Lower lobe of right lung (tissue), 2 donors: ENCODE data around the gene RNF186. TPM values are rescaled to one million over a fixed set of nuclear protein-coding genes. Genes with fewer than 3 reads are reported as not detected.
"Not testable (repeated sequence)": the region's sequence is repeated elsewhere in the genome, so short reads cannot be mapped to it uniquely, and the experiment has no call there.

Experiments used
- ATAC-seq, 2 donors: fragments of 200-7000 bp; cut with Tn5 transposase; one replicate each; pipeline ENCODE4 v1.9.1; 2020 to 2022; ENCODE audit warnings: mild to moderate bottlenecking in 2 of 2, moderate library complexity in 2 of 2
- DNase-seq: peaks from one replicate; pipeline ENCODE4 v3.0.0-alpha.2; 2020
- H3K27ac ChIP-seq: fragments of 200-600 bp; one replicate; pipeline ENCODE4 v1.8.0; 2022
- H3K27me3 ChIP-seq: fragments of 200-600 bp; one replicate; pipeline ENCODE4 v1.8.0; 2022; ENCODE audit warnings: low read depth
- H3K36me3 ChIP-seq: fragments of 200-600 bp; one replicate; pipeline ENCODE4 v1.8.0; 2022; ENCODE audit warnings: mild to moderate bottlenecking
- H3K4me1 ChIP-seq: fragments of 200-600 bp; one replicate; pipeline ENCODE4 v1.8.0; 2022
- H3K4me3 ChIP-seq: fragments of 200-600 bp; one replicate; pipeline ENCODE4 v1.8.0; 2022; ENCODE audit warnings: mild to moderate bottlenecking
- H3K9me3 ChIP-seq: fragments of 200-600 bp; one replicate; pipeline ENCODE4 v1.8.0; 2022
- intact Hi-C: fragments of 100-400 bp; cut with DNase I; formaldehyde crosslinking; loops from one replicate; pipeline ENCODE4 v1.11.0; 2022
- total RNA-seq: library from RNA; stranded (reverse); fragmentation: NEBNext Ultra II Directional; extraction: Animal tissue kit (Norgen Biotek cat#: 25700); gene quantifications from one replicate; pipeline ENCODE4 v1.2.1, GENCODE V29; 2021
- TF ChIP-seq, protein P1 (sequence below): fragments of 200-600 bp; IDR thresholded peaks from one replicate; pipeline ENCODE4 v1.8.0; 2022; ENCODE audit warnings: antibody characterized with exemption, mild to moderate bottlenecking
- donor health status: DM: no; HTN: yes; CAD: no; lungs with severe emphysema.

The RNF186 gene
- total RNA-seq, 1 donor from 2014 or later = not detected

GRCh38 chr1:19860418-19860817, 45.3 kb upstream of the RNF186 start:
- ATAC-seq (no peak), DNase-seq (no peak)
- Histone ChIP-seq H3K36me3 (no peaks in the 10 kb centered on the region), H3K4me3 (no peak overlapping the region), H3K4me1 (no peaks in the 10 kb centered on the region), H3K27me3 (peaks cover 4% of the 10 kb centered on the region), H3K27ac (no peak overlapping the region), H3K9me3 (no peaks in the 10 kb centered on the region)
- intact Hi-C loops = no loop called here
- TF ChIP-seq, protein P1, sequence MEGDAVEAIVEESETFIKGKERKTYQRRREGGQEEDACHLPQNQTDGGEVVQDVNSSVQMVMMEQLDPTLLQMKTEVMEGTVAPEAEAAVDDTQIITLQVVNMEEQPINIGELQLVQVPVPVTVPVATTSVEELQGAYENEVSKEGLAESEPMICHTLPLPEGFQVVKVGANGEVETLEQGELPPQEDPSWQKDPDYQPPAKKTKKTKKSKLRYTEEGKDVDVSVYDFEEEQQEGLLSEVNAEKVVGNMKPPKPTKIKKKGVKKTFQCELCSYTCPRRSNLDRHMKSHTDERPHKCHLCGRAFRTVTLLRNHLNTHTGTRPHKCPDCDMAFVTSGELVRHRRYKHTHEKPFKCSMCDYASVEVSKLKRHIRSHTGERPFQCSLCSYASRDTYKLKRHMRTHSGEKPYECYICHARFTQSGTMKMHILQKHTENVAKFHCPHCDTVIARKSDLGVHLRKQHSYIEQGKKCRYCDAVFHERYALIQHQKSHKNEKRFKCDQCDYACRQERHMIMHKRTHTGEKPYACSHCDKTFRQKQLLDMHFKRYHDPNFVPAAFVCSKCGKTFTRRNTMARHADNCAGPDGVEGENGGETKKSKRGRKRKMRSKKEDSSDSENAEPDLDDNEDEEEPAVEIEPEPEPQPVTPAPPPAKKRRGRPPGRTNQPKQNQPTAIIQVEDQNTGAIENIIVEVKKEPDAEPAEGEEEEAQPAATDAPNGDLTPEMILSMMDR = no peak

GRCh38 chr1:19859876-19860275, 44.8 kb upstream of the RNF186 start:
- no peaks in the 10 kb centered on the region for H3K36me3 ChIP-seq
- H3K27ac ChIP-seq = no peak overlapping the region
- H3K4me1 ChIP-seq = no peaks in the 10 kb centered on the region
- TF ChIP-seq, protein P1 = no peak
- H3K9me3 ChIP-seq = no peaks in the 10 kb centered on the region
- intact Hi-C loops = no loop called here
- H3K27me3 ChIP-seq = peaks cover 4% of the 10 kb centered on the region
- DNase-seq (no peak), ATAC-seq (no peak)
- no peak overlapping the region for H3K4me3 ChIP-seq

GRCh38 chr1:19858893-19859292, 43.8 kb upstream of the RNF186 start:
- no peaks in the 10 kb centered on the region for H3K36me3 ChIP-seq

DNA sequence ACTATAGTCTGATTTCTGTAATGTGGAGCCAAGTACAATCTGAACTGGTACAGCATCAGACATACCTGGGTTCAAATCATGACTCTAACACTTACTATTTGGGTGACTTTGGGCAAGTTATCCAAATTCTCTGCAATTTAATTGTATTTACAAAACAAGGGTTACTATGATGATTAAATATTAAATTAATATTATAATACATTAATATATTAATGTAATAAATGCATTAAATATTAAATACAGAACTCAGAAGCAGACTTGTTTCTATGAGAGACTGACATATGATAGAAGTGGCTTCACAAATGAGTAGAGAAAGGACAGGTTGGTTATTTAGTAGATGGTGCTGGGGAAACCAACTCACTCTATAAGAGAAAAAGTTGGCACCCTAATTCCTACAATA, 39.8 kb upstream of the RNF186 start:
- H3K27me3 ChIP-seq = peaks cover 4% of the 10 kb centered on the region
- no peak for ATAC-seq
- intact Hi-C loops = no loop called here
- H3K9me3 ChIP-seq = no peaks in the 10 kb centered on the region
- H3K36me3 ChIP-seq = no peaks in the 10 kb centered on the region
- no peak for DNase-seq
- H3K4me1 ChIP-seq = no peaks in the 10 kb centered on the region
- no peak overlapping the region for H3K27ac ChIP-seq
- TF ChIP-seq, protein P1 = no peak
- no peak overlapping the region for H3K4me3 ChIP-seq

More at GRCh38 chr1:19858893-19859292, 43.8 kb upstream of the RNF186 start:
- intact Hi-C loops = no loop called here
- no peak for DNase-seq
- TF ChIP-seq, protein P1 = no peak
- H3K9me3 ChIP-seq = no peaks in the 10 kb centered on the region
- ATAC-seq = no peak
- H3K27me3 ChIP-seq = peaks cover 4% of the 10 kb centered on the region
- H3K4me3 ChIP-seq = no peak overlapping the region
- H3K4me1 ChIP-seq = no peaks in the 10 kb centered on the region
- no peak overlapping the region for H3K27ac ChIP-seq

- intact Hi-C loops = no loop called here
- Histone ChIP-seq H3K27me3 (no peaks in the 10 kb centered on the region), H3K36me3 (no peaks in the 10 kb centered on the region), H3K27ac (no peak overlapping the region), H3K4me1 (no peaks in the 10 kb centered on the region), H3K9me3 (no peaks in the 10 kb centered on the region), H3K4me3 (no peak overlapping the region)
- ATAC-seq = no peak
- TF ChIP-seq, protein P1 = no peak
- DNase-seq = no peak
Observed at GRCh38 chr1:19852036-19852435, 37.0 kb upstream of the RNF186 start.

DNA sequence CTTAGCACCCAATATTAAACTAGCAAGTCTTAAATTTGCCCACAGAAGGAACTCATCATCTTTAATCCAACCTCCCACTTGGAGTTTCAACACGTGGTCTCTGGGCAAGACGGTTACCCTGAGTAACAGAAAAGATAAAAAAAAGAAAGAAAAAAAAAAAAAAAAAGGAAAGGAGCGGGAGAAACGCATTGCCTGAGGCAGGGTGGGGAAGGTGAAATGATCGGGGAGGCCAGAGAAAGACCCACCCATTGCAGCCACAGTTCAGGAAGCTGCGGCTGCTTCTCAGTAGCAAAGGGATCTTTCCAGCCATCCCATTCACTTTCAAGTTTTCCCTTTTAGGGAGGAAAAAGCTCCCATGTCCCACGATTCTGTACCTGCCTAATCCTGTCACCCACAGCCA, 35.1 kb upstream of the RNF186 start:
- TF ChIP-seq, protein P1 = no peak
- Histone ChIP-seq H3K9me3 (no peaks in the 10 kb centered on the region), H3K4me1 (no peaks in the 10 kb centered on the region), H3K36me3 (no peaks in the 10 kb centered on the region), H3K27me3 (peaks cover 6% of the 10 kb centered on the region), H3K4me3 (no peak overlapping the region), H3K27ac (no peak overlapping the region)
- no peak for ATAC-seq
- DNase-seq = no peak
- intact Hi-C loops = no loop called here

DNA sequence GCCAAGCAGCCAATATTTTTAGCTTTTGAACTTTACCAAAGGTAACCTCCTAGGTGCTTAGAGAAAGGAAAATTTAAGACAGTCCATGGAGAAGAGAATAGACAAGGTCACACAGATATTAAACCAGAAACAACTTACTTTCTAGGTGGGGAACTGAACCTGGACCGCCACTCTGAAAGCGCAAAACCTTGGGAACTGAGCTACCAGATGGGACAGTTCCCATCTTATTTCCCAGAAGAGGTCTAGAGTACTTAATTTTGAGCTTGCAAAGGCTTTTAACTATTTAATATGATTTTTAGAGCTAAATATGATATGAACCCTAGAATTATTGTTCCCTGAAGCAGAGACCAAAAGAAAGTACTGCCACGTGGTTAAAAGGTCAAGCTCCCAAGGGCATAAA, 34.2 kb upstream of the RNF186 start:
- H3K27me3 ChIP-seq, H3K27ac ChIP-seq, H3K36me3 ChIP-seq, H3K4me3 ChIP-seq, ATAC-seq, DNase-seq, H3K4me1 ChIP-seq, intact Hi-C loops, H3K9me3 ChIP-seq: not testable (repeated sequence)

DNA sequence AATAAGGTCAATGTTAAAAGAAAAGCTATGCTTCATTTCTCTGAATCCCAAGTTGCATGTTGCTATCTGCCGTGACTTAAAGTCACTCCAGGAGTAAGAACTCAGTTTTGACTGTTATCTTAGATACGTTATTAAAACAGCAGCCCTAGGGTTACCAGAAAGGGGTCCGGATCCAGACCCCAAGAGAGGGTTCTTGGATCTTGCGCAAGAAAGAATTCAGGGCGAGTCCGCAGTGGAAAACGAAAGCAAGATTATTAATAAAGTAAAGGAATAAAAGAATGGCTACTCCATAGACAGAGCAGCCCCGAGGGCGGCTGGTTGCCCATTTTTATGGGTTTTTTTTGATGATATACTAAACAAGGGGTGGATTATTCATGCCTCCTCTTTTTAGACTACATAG, 32.3 kb upstream of the RNF186 start:
- H3K27ac ChIP-seq, H3K4me3 ChIP-seq, H3K4me1 ChIP-seq, H3K36me3 ChIP-seq, H3K9me3 ChIP-seq, H3K27me3 ChIP-seq, ATAC-seq, DNase-seq, intact Hi-C loops: not testable (repeated sequence)
